ENCODE data around the gene MRPS26. TPM values are rescaled to one million over a fixed set of nuclear protein-coding genes. Genes with fewer than 3 reads are reported as not detected.

The MRPS26 gene
- total and polyA plus RNA-seq, 10 of the 15 experiments (the other 5 are each of a cell fraction or from before 2014, with no cell fraction given): 3.9 to 95.3 (median 46.5) TPM

DNA sequence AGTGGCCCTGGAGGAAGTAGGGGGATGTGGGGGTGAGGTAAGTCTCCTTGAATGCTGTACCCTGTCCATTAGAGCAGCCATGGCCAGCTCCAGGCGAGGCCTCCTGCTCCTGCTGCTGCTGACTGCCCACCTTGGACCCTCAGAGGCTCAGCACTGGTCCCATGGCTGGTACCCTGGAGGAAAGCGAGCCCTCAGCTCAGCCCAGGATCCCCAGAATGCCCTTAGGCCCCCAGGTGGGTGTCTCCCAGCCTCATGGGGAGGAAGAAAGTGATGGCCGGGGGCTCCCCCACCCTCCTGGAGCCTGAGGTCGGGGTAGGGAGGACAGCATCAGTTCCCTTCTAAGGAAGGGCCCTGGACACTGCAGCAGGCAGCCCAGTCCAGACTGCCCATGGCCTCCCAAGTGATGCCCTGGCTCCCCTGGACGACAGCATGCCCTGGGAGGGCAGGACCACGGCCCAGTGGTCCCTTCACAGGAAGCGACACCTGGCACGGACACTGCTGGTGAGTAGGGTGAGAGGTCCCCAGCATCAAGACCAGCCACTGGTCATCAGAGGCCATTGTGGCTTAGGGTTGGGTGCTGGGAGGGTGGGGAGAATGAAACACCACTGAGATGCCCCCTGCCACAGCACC lies 1.4 kb upstream of the MRPS26 start:
- peaks cover 13% of the 10 kb centered on the region for H3K79me2 ChIP-seq (ENCODE audit: control insufficient read depth, insufficient read depth, low read length)
- H3K36me3 ChIP-seq (ENCODE audit: control insufficient read depth in 2 of 2, insufficient read depth in 2 of 2, low read length in 1 of 2): peaks cover 8 to 9% of the 10 kb centered on the region in 2 experiments; a peak in 3 of 4 replicates
- ATAC-seq: no peak
- no peak for FAIRE-seq
- TF ChIP-seq POLR2A (IDR thresholded peaks at IDR 0.05; ENCODE audit: low read depth, low read length): peak; percentile 14; the same call in 1 of the 2 replicates
- no peak for TF ChIP-seq CHD2 (IDR thresholded peaks at IDR 0.05; ENCODE audit: borderline replicate concordance, low read depth, low read length)
- no TSS peak for BruUV-seq (replicated peaks)
- ChIA-PET CTCF (no interaction called here), POLR2A (no interaction called here), SMC1A (ENCODE audit: uncharacterized antibody, unreplicated experiment) (interaction anchor here (0.6 kb wide), 1 partner anchor 163 kb away, joined by 3 read pairs; no protein-coding TSS in a partner anchor), RAD21 (ENCODE audit: unreplicated experiment) (no interaction called here)
- H3K9me3 ChIP-seq (replicated peaks; ENCODE audit: control insufficient read depth, insufficient read depth, low read length): no peaks in the 10 kb centered on the region
- no peaks in the 10 kb centered on the region; the same call in 1 of the 2 replicates for H3K4me1 ChIP-seq (ENCODE audit: control insufficient read depth, insufficient read depth, low read length)
- WGBS (ENCODE audit: insufficient coverage, insufficient replicate concordance, low lambda C conversion rate, missing lambda C conversion rate): 87% methylated on average over 8 of the region's 8 CpGs
- H4K20me1 ChIP-seq (ENCODE audit: control insufficient read depth, insufficient read depth): no peaks in the 10 kb centered on the region
- no peaks in the 10 kb centered on the region for H3K27me3 ChIP-seq (replicated peaks in 1 of 2; ENCODE audit: control insufficient read depth in 2 of 2, insufficient read depth in 2 of 2, low read length in 1 of 2)
- H3K4me3 ChIP-seq: no peak overlapping the region
- in situ Hi-C loops (cut with MboI) (no loop called here), intact Hi-C loops (cut with micrococcal nuclease; ENCODE audit: unreplicated experiment) (loop anchor here (10.0 kb wide), 1 partner anchor 160 kb away; the partner anchor contains the start of genes DDRGK1 and ITPA)
- no peak overlapping the region for H3K9ac ChIP-seq (ENCODE audit: control insufficient read depth, insufficient read depth, low read length)
- DNase-seq (ENCODE audit: low read depth, low spot score): no peak
- no peak overlapping the region for H2AFZ ChIP-seq (ENCODE audit: control insufficient read depth, low read depth, low read length)
- no peak overlapping the region for H3K4me2 ChIP-seq (ENCODE audit: control insufficient read depth, insufficient read depth)
- no peak overlapping the region for H3K27ac ChIP-seq (ENCODE audit: control insufficient read depth, insufficient read depth)

DNA sequence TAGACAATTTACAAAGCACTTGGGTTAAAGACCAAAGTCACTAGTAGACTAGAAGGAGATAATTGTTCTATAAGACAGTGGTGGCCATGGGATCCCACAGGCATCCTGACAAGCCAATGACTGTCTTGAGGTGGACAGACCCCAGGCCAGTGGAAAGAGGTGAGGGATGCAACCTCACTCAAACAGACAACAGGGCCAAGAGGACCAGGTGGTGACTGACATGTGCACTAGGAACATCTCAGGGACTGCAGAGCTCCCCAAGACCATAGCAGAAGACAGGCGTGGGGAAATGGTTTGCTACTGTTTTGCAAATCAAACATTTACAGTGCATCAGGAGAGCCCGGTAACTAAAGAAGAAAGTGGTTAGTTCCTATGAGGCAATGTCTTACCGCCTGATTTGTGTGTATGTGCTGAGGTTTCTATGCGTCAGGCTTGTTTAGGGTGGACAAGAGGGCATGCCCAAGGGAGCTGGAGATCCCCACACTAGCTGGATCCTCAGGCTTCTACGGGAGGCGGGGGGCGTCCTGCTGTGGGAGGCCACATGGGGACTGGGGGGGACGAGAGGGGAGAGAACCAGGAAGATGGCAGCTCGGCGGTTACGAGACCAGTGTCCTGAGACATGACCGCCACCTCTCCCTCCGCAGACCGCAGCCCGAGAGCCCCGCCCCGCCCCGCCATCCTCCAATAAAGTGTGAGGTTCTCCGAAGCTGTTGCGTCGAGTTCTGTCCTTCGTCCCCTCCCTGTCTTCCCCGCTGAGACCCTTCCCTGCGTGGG lies 623 bp upstream of the MRPS26 start:
- no peak for DNase-seq (ENCODE audit: low read depth, low spot score)
- in situ Hi-C loops (cut with MboI): no loop called here
- peak overlapping the region; percentile 94 for H2AFZ ChIP-seq (ENCODE audit: control insufficient read depth, low read depth, low read length)
- H3K27ac ChIP-seq (ENCODE audit: control insufficient read depth, insufficient read depth): peak overlapping the region; percentile 87
- peak overlapping the region; percentile 80 for H3K4me3 ChIP-seq
- ChIA-PET RAD21 (ENCODE audit: unreplicated experiment) (interaction anchor here (0.6 to 1.0 kb wide), 2 partner anchors 9 to 112 kb away, joined by 4 to 5 read pairs; no protein-coding TSS in a partner anchor), SMC1A (ENCODE audit: uncharacterized antibody, unreplicated experiment) (interaction anchor here (0.6 to 0.9 kb wide), 3 partner anchors 8 to 163 kb away, joined by 3 to 4 read pairs (median 3); no protein-coding TSS in a partner anchor), POLR2A (interaction anchor here (0.6 to 1.8 kb wide), 2 partner anchors 116 to 144 kb away, joined by 3 to 13 read pairs; no protein-coding TSS in a partner anchor), CTCF (interaction anchor here (0.6 to 0.9 kb wide), 2 partner anchors 8 to 174 kb away, joined by 4 read pairs; no protein-coding TSS in a partner anchor)
- no TSS peak for BruUV-seq (replicated peaks)
- no peaks in the 10 kb centered on the region; the same call in 1 of the 2 replicates for H3K4me1 ChIP-seq (ENCODE audit: control insufficient read depth, insufficient read depth, low read length)
- peak; percentile 77 for ATAC-seq
- peak; percentile 68 for FAIRE-seq
- H3K79me2 ChIP-seq (ENCODE audit: control insufficient read depth, insufficient read depth, low read length): peaks cover 13% of the 10 kb centered on the region
- no peaks in the 10 kb centered on the region for H3K9me3 ChIP-seq (replicated peaks; ENCODE audit: control insufficient read depth, insufficient read depth, low read length)
- no peaks in the 10 kb centered on the region for H3K27me3 ChIP-seq (replicated peaks in 1 of 2; ENCODE audit: control insufficient read depth in 2 of 2, insufficient read depth in 2 of 2, low read length in 1 of 2)
- 3% methylated on average over 7 of the region's 24 CpGs for WGBS (ENCODE audit: insufficient coverage, insufficient replicate concordance, low lambda C conversion rate, missing lambda C conversion rate)
- H3K4me2 ChIP-seq (ENCODE audit: control insufficient read depth, insufficient read depth): peak overlapping the region; percentile 70
- H4K20me1 ChIP-seq (ENCODE audit: control insufficient read depth, insufficient read depth): no peaks in the 10 kb centered on the region
- peaks cover 4 to 9% of the 10 kb centered on the region in 2 experiments; a peak in 3 of 4 replicates for H3K36me3 ChIP-seq (ENCODE audit: control insufficient read depth in 2 of 2, insufficient read depth in 2 of 2, low read length in 1 of 2)
- intact Hi-C loops (cut with micrococcal nuclease; ENCODE audit: unreplicated experiment): loop anchor here (10.0 kb wide), 1 partner anchor 160 kb away; the partner anchor contains the start of genes DDRGK1 and ITPA
- peak overlapping the region; percentile 65; the same call in 1 of the 2 replicates for H3K9ac ChIP-seq (ENCODE audit: control insufficient read depth, insufficient read depth, low read length)
- peak; percentile 80 for TF ChIP-seq MLLT1 (IDR thresholded peaks at IDR 0.05)
- TF ChIP-seq NBN (IDR thresholded peaks at IDR 0.05): 0 out of 2 replicates have a peak, but pooled peaks have one; percentile 46
- TF ChIP-seq, protein P1, sequence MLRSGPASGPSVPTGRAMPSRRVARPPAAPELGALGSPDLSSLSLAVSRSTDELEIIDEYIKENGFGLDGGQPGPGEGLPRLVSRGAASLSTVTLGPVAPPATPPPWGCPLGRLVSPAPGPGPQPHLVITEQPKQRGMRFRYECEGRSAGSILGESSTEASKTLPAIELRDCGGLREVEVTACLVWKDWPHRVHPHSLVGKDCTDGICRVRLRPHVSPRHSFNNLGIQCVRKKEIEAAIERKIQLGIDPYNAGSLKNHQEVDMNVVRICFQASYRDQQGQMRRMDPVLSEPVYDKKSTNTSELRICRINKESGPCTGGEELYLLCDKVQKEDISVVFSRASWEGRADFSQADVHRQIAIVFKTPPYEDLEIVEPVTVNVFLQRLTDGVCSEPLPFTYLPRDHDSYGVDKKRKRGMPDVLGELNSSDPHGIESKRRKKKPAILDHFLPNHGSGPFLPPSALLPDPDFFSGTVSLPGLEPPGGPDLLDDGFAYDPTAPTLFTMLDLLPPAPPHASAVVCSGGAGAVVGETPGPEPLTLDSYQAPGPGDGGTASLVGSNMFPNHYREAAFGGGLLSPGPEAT (IDR thresholded peaks at IDR 0.05; ENCODE audit: low read depth): peak; percentile 61; the same call in 1 of the 2 replicates
- no peak for TF ChIP-seq TAF1 (IDR thresholded peaks at IDR 0.05; ENCODE audit: borderline replicate concordance, low read depth, low read length)
- peak; percentile 52 for TF ChIP-seq CREB1 (IDR thresholded peaks at IDR 0.05; ENCODE audit: low read depth)
- TF ChIP-seq ETV6 (conservative IDR thresholded peaks at IDR 0.05 in 1 of 2, IDR thresholded peaks at IDR 0.05 in 1 of 2; ENCODE audit: borderline replicate concordance in 1 of 2, low read depth in 1 of 2): no peak
- 0 out of 4 replicates have a peak, but pooled peaks of 1 of the 2 experiments have one; percentile 22 for TF ChIP-seq EP300 (IDR thresholded peaks at IDR 0.05; ENCODE audit: borderline replicate concordance in 1 of 2, control insufficient read depth in 1 of 2, low read depth in 2 of 2, low read length in 2 of 2)
- TF ChIP-seq NFXL1 (IDR thresholded peaks at IDR 0.05; ENCODE audit: borderline replicate concordance): no peak
- TF ChIP-seq YY1 (IDR thresholded peaks at IDR 0.05; ENCODE audit: low read depth, low read length): peak; percentile 23; the same call in 1 of the 2 replicates

All from GM12878 (cell line).